ENCODE data around the gene DDTL. TPM values are rescaled to one million over a fixed set of nuclear protein-coding genes. Genes with fewer than 3 reads are reported as not detected.
"Not testable (repeated sequence)": the region's sequence is repeated elsewhere in the genome, so short reads cannot be mapped to it uniquely, and the experiment has no call there.

DDTL gene
- polyA plus RNA-seq, 5 donors = 7.1 to 10.8 (median 10.1) TPM

- not testable (repeated sequence) for DNase-seq
Measured at GRCh38 chr22:23966094-23966493, 594 bp upstream of the DDTL start.

GRCh38 chr22:23969071-23969470 lies 2.4 kb downstream of the DDTL start:
- DNase-seq = no peak

GRCh38 chr22:23970201-23970641 lies 3.5 kb downstream of the DDTL start:
- no peak for DNase-seq

- DNase-seq = no peak
Measured at GRCh38 chr22:23970816-23971486, 4.3 kb downstream of the DDTL start.

- DNase-seq = not testable (repeated sequence)
Measured at GRCh38 chr22:23971927-23972326, 5.2 kb downstream of the DDTL start.

GRCh38 chr22:23974345-23974744 lies 7.7 kb downstream of the DDTL start, which contains the start of gene DDT:
Gene DDT, minus strand, starts transcription at chr22:23974441. Its CDS starts 27 bp downstream, at chr22:23974414.
- DNase-seq = not testable (repeated sequence)

GRCh38 chr22:23974836-23975352 lies 8.2 kb downstream of the DDTL start:
- DNase-seq = not testable (repeated sequence)

GRCh38 chr22:23977304-23977703 lies 10.6 kb downstream of the DDTL start:
- not testable (repeated sequence) for DNase-seq

GRCh38 chr22:23979557-23980240 lies 13.0 kb downstream of the DDTL start, which contains the start of gene GSTT2:
Gene GSTT2, plus strand, starts transcription at chr22:23980134.
- DNase-seq = not testable (repeated sequence)

- DNase-seq = not testable (repeated sequence)
Measured at GRCh38 chr22:23980567-23980966, 13.9 kb downstream of the DDTL start.

- peak in 1 of 2 donors; percentile 21 for DNase-seq
Measured at GRCh38 chr22:23984430-23984829, 17.7 kb downstream of the DDTL start.

GRCh38 chr22:23986089-23986488 lies 19.4 kb downstream of the DDTL start:
- not testable (repeated sequence) for DNase-seq

- DNase-seq = not testable (repeated sequence)
Measured at GRCh38 chr22:23986538-23987178, 20.0 kb downstream of the DDTL start.

- not testable (repeated sequence) for DNase-seq
Measured at GRCh38 chr22:23989583-23990244, 23.0 kb downstream of the DDTL start.

- DNase-seq = not testable (repeated sequence)
Measured at GRCh38 chr22:23993080-23993479, 26.4 kb downstream of the DDTL start.

GRCh38 chr22:23993581-23994177 lies 27.0 kb downstream of the DDTL start:
- DNase-seq = not testable (repeated sequence)

GRCh38 chr22:23997092-23997491 lies 30.4 kb downstream of the DDTL start:
- no peak for DNase-seq

GRCh38 chr22:23999779-24000178 lies 33.1 kb downstream of the DDTL start:
- not testable (repeated sequence) for DNase-seq

GRCh38 chr22:24001314-24001713 lies 34.6 kb downstream of the DDTL start:
- no peak for DNase-seq

GRCh38 chr22:24002272-24002671 lies 35.6 kb downstream of the DDTL start:
- no peak for DNase-seq

- DNase-seq = no peak
Measured at GRCh38 chr22:24002851-24003250, 36.2 kb downstream of the DDTL start.
